Loucy (cell line): ENCODE results near the gene RUNX1.

Experiments
- H2AFZ ChIP-seq: fragments of 200-600 bp; sonication (generic); 2 replicates; pipeline ENCODE4 v1.6.0; 2016; ENCODE audit warnings: antibody characterized with exemption, mild to moderate bottlenecking, low read length, moderate library complexity
- H3F3A ChIP-seq: fragments of 200-600 bp; 2 replicates; pipeline ENCODE4 v1.6.0; 2016; ENCODE audit warnings: antibody characterized with exemption, low read depth, mild to moderate bottlenecking
- H3K27me3 ChIP-seq: fragments of 200-600 bp; sonication (generic); 2 replicates; pipeline ENCODE4 v1.6.1; 2014; ENCODE audit warnings: low read length, mild to moderate bottlenecking; ENCODE audit not compliant: insufficient read depth, poor library complexity, severe bottlenecking
- H3K36me3 ChIP-seq: fragments of 200-600 bp; sonication (generic); 2 replicates; pipeline ENCODE4 v1.6.1; 2016; ENCODE audit warnings: low read length; ENCODE audit not compliant: insufficient read depth
- H3K4me1 ChIP-seq: fragments of 200-600 bp; sonication (generic); 2 replicates; pipeline ENCODE4 v1.5.1; 2014; ENCODE audit warnings: low read length, mild to moderate bottlenecking; ENCODE audit not compliant: insufficient read depth, poor library complexity, severe bottlenecking
- H3K4me2 ChIP-seq: fragments of 200-600 bp; sonication (generic); 2 replicates; pipeline ENCODE4 v1.6.0; 2014; ENCODE audit warnings: antibody characterized with exemption, low read length, low read depth, mild to moderate bottlenecking; ENCODE audit not compliant: poor library complexity, severe bottlenecking
- H3K4me3 ChIP-seq: fragments of 200-600 bp; sonication (generic); 2 replicates; pipeline ENCODE4 v1.5.1; 2014; ENCODE audit warnings: low read length, mild to moderate bottlenecking, mixed read lengths; ENCODE audit not compliant: poor library complexity, severe bottlenecking
- H3K79me2 ChIP-seq: fragments of 200-600 bp; sonication (generic); 2 replicates; pipeline ENCODE4 v1.6.1; 2014; ENCODE audit warnings: low read length; ENCODE audit not compliant: insufficient read depth
- H3K9ac ChIP-seq: fragments of 200-600 bp; sonication (generic); 2 replicates; pipeline ENCODE4 v1.6.0; 2014; ENCODE audit warnings: mild to moderate bottlenecking, low read depth, low read length, moderate library complexity; ENCODE audit not compliant: poor library complexity, severe bottlenecking
- H3K9me2 ChIP-seq: fragments of 200-600 bp; sonication (generic); replicated peaks from 2 replicates; pipeline ENCODE4 v1.6.1; 2016; ENCODE audit warnings: low read depth, low read length, mixed read lengths
- H3K9me3 ChIP-seq: fragments of 200-600 bp; sonication (generic); 2 replicates; pipeline ENCODE4 v1.6.1; 2014; ENCODE audit warnings: mild to moderate bottlenecking, antibody characterized with exemption, low read length, low read depth; ENCODE audit not compliant: insufficient read depth
- H4K20me1 ChIP-seq: fragments of 200-600 bp; sonication (generic); 2 replicates; pipeline ENCODE4 v1.6.0; 2014; ENCODE audit warnings: antibody characterized with exemption, low read length, mild to moderate bottlenecking; ENCODE audit not compliant: insufficient read depth, poor library complexity, severe bottlenecking
- CTCF ChIP-seq: fragments of 200-600 bp; sonication (generic); conservative IDR thresholded peaks from 2 replicates; pipeline ENCODE4 v1.5.1; 2014; ENCODE audit warnings: mild to moderate bottlenecking, antibody characterized with exemption, low read length
- EZH2phosphoT487 ChIP-seq: fragments of 200-600 bp; IDR thresholded peaks from 2 replicates; pipeline ENCODE4 v1.6.1; 2018; ENCODE audit warnings: antibody characterized with exemption, mild to moderate bottlenecking, moderate library complexity, borderline replicate concordance

RUNX1 gene

GRCh38 chr21:34824314-34824713, 224.8 kb downstream of the RUNX1 start:
- peaks cover 51% of the 10 kb centered on the region for H4K20me1 ChIP-seq
- no peak overlapping the region for H3K4me2 ChIP-seq
- no peak overlapping the region for H2AFZ ChIP-seq
- H3K9ac ChIP-seq, result no peak overlapping the region
- no peak for TF ChIP-seq CTCF
- TF ChIP-seq EZH2phosphoT487, result no peak
- H3K9me2 ChIP-seq, result no peaks in the 10 kb centered on the region
- peaks cover 7% of the 10 kb centered on the region; the same call in 1 of the 2 replicates for H3K79me2 ChIP-seq
- peaks cover 94% of the 10 kb centered on the region for H3K36me3 ChIP-seq
- H3K9me3 ChIP-seq, result no peaks in the 10 kb centered on the region
- peaks cover 10% of the 10 kb centered on the region for H3K4me1 ChIP-seq
- no peaks in the 10 kb centered on the region for H3F3A ChIP-seq
- H3K27me3 ChIP-seq, result no peaks in the 10 kb centered on the region
- no peak overlapping the region for H3K4me3 ChIP-seq

GRCh38 chr21:34822942-34823341, 226.2 kb downstream of the RUNX1 start:
- Histone ChIP-seq H2AFZ (no peak overlapping the region), H3K9me3 (no peaks in the 10 kb centered on the region), H3K79me2 (peaks cover 15% of the 10 kb centered on the region; the same call in 1 of the 2 replicates), H3K27me3 (no peaks in the 10 kb centered on the region), H3K36me3 (peaks cover 94% of the 10 kb centered on the region), H3K4me3 (no peak overlapping the region), H3K4me1 (peaks cover 10% of the 10 kb centered on the region), H3K4me2 (no peak overlapping the region), H3K9ac (no peak overlapping the region), H3K9me2 (no peaks in the 10 kb centered on the region), H4K20me1 (peaks cover 65% of the 10 kb centered on the region), H3F3A (no peaks in the 10 kb centered on the region)
- TF ChIP-seq EZH2phosphoT487 (no peak), CTCF (no peak)

GRCh38 chr21:34822168-34822567, 226.9 kb downstream of the RUNX1 start:
- Histone ChIP-seq H3K79me2 (peaks cover 15% of the 10 kb centered on the region; the same call in 1 of the 2 replicates), H3K27me3 (no peaks in the 10 kb centered on the region), H2AFZ (no peak overlapping the region), H3K36me3 (peaks cover 94% of the 10 kb centered on the region), H3K9me3 (no peaks in the 10 kb centered on the region), H3F3A (no peaks in the 10 kb centered on the region), H3K4me2 (no peak overlapping the region), H3K9me2 (no peaks in the 10 kb centered on the region), H3K4me1 (peaks cover 10% of the 10 kb centered on the region), H3K4me3 (no peak overlapping the region), H4K20me1 (peaks cover 64% of the 10 kb centered on the region), H3K9ac (no peak overlapping the region)
- TF ChIP-seq EZH2phosphoT487 (no peak), CTCF (no peak)
